H9 (cell line): ENCODE measurements around the gene PLEKHA7. TPM values are rescaled to one million over a fixed set of nuclear protein-coding genes. Genes with fewer than 3 reads are reported as not detected.
A peak's percentile ranks its signal among the peaks of the same experiment; 100 is the strongest.

ENCODE experiments used
- DNase-seq: peaks from one replicate; pipeline ENCODE4 v3.0.0-alpha.2; 2017
- H2AFZ ChIP-seq: one replicate; pipeline ENCODE4 v1.6.1; 2013; ENCODE audit warnings: mild to moderate bottlenecking, low read length, control low read depth, moderate library complexity
- H2AK5ac ChIP-seq: 2 replicates; pipeline ENCODE4 v1.6.1; 2013; ENCODE audit warnings: low read length, control low read depth, mixed read lengths; ENCODE audit not compliant: insufficient read length
- H2BK120ac ChIP-seq: one replicate; pipeline ENCODE4 v1.6.1; 2013; ENCODE audit warnings: low read depth, mild to moderate bottlenecking, low read length, control low read depth, inconsistent platforms; ENCODE audit not compliant: poor library complexity, severe bottlenecking
- H2BK12ac ChIP-seq: 2 replicates; pipeline ENCODE4 v1.6.1; 2013; ENCODE audit warnings: low read length, control low read depth, mixed read lengths, low read depth; ENCODE audit not compliant: insufficient read length
- H2BK15ac ChIP-seq: 2 replicates; pipeline ENCODE4 v1.6.1; 2013; ENCODE audit warnings: low read depth, low read length, control low read depth
- H2BK20ac ChIP-seq: one replicate; pipeline ENCODE4 v1.6.1; 2013; ENCODE audit warnings: low read depth, mild to moderate bottlenecking, low read length, control low read depth, inconsistent platforms; ENCODE audit not compliant: poor library complexity, severe bottlenecking
- H2BK5ac ChIP-seq: 2 replicates; pipeline ENCODE4 v1.6.1; 2013; ENCODE audit warnings: low read length, control low read depth, mixed read lengths; ENCODE audit not compliant: insufficient read length
- H3K14ac ChIP-seq: 2 replicates; pipeline ENCODE4 v1.6.1; 2013; ENCODE audit warnings: low read length, control low read depth; ENCODE audit not compliant: insufficient read depth
- H3K18ac ChIP-seq: 2 replicates; pipeline ENCODE4 v1.6.1; 2013; ENCODE audit warnings: low read depth, mild to moderate bottlenecking, mixed read lengths, low read length, control low read depth; ENCODE audit not compliant: insufficient read length
- H3K23ac ChIP-seq: 2 replicates; pipeline ENCODE4 v1.6.1; 2013; ENCODE audit warnings: low read length, control low read depth, mixed read lengths, low read depth; ENCODE audit not compliant: insufficient read length
- H3K23me2 ChIP-seq: 2 replicates; pipeline ENCODE4 v1.6.1; 2013; ENCODE audit warnings: low read depth, mild to moderate bottlenecking, mixed read lengths, low read length, control low read depth; ENCODE audit not compliant: insufficient read length, poor library complexity, severe bottlenecking
- H3K27ac ChIP-seq: 2 replicates; pipeline ENCODE4 v1.5.1; 2013; ENCODE audit warnings: low read length, control low read depth, mixed read lengths, low read depth; ENCODE audit not compliant: insufficient read length
- H3K27me3 ChIP-seq: 2 replicates; pipeline ENCODE4 v1.6.1; 2013; ENCODE audit warnings: low read length, control low read depth, inconsistent platforms; ENCODE audit not compliant: insufficient read depth
- H3K4ac ChIP-seq: 2 replicates; pipeline ENCODE4 v1.6.1; 2013; ENCODE audit warnings: low read depth, mild to moderate bottlenecking, control low read depth, inconsistent platforms, low read length, moderate library complexity
- H3K4me1 ChIP-seq: 2 replicates; pipeline ENCODE4 v1.6.1; 2013; ENCODE audit warnings: low read length, control low read depth, inconsistent platforms; ENCODE audit not compliant: insufficient read depth
- H3K4me2 ChIP-seq: 2 replicates; pipeline ENCODE4 v1.6.1; 2013; ENCODE audit warnings: low read length, control low read depth, mixed read lengths; ENCODE audit not compliant: insufficient read length, insufficient read depth
- H3K56ac ChIP-seq: 2 replicates; pipeline ENCODE4 v1.6.1; 2013; ENCODE audit warnings: low read depth, mild to moderate bottlenecking, mixed read lengths, low read length, control low read depth; ENCODE audit not compliant: insufficient read length
- H3K79me1 ChIP-seq: 2 replicates; pipeline ENCODE4 v1.6.1; 2013; ENCODE audit warnings: low read depth, mild to moderate bottlenecking, moderate library complexity, low read length, control low read depth, inconsistent platforms; ENCODE audit not compliant: insufficient read depth, poor library complexity, severe bottlenecking
- H3K79me2 ChIP-seq: 2 replicates; pipeline ENCODE4 v1.6.1; 2013; ENCODE audit warnings: low read length, control low read depth, inconsistent platforms; ENCODE audit not compliant: insufficient read depth
- H3K9ac ChIP-seq: 2 replicates; pipeline ENCODE4 v1.6.1; 2013; ENCODE audit warnings: low read length, control low read depth, mixed read lengths; ENCODE audit not compliant: insufficient read length; ENCODE audit errors: extremely low read depth
- H3K9me3 ChIP-seq: one replicate; pipeline ENCODE4 v1.6.1; 2013; ENCODE audit warnings: low read depth, low read length, inconsistent platforms; ENCODE audit not compliant: control insufficient read depth
- H3T11ph ChIP-seq: one replicate; pipeline ENCODE4 v1.6.1; 2013; ENCODE audit warnings: mild to moderate bottlenecking, low read length, control low read depth, inconsistent platforms
- H4K20me1 ChIP-seq: one replicate; pipeline ENCODE4 v1.6.1; 2013; ENCODE audit not compliant: control insufficient read depth, insufficient read length, insufficient read depth
- H4K5ac ChIP-seq: 2 replicates; pipeline ENCODE4 v1.6.1; 2013; ENCODE audit warnings: low read depth, mild to moderate bottlenecking, mixed read lengths, low read length, control low read depth; ENCODE audit not compliant: insufficient read length
- H4K8ac ChIP-seq: replicated peaks from 2 replicates; pipeline ENCODE4 v1.6.1; 2013; ENCODE audit warnings: low read length, control low read depth, mixed read lengths, low read depth; ENCODE audit not compliant: insufficient read length
- H4K91ac ChIP-seq: 2 replicates; pipeline ENCODE4 v1.6.1; 2013; ENCODE audit warnings: low read depth, mild to moderate bottlenecking, moderate library complexity, mixed read lengths, low read length, control low read depth; ENCODE audit not compliant: insufficient read length
- H3K27ac Mint-ChIP-seq, 3 experiments: 2 replicates in 2 of 3; 3 replicates in 1 of 3; pipeline ENCODE4 v1.8.0; 2020 to 2021; ENCODE audit warnings: mixed read lengths in 3 of 3, mild to moderate bottlenecking in 1 of 3, moderate library complexity in 1 of 3
- H3K27me3 Mint-ChIP-seq: 2 replicates; pipeline ENCODE4 v1.8.0; 2021; ENCODE audit warnings: low read depth, mild to moderate bottlenecking, moderate library complexity, mixed read lengths
- H3K36me3 Mint-ChIP-seq, 3 experiments: 2 replicates in 2 of 3; 3 replicates in 1 of 3; pipeline ENCODE4 v1.8.0; 2020 to 2021; ENCODE audit warnings: low read depth in 3 of 3, mixed read lengths in 3 of 3; ENCODE audit not compliant: insufficient read depth in 1 of 3
- H3K4me1 Mint-ChIP-seq, 2 experiments: 2 replicates each; pipeline ENCODE4 v1.8.0; 2020; ENCODE audit warnings: mixed read lengths in 2 of 2
- H3K4me3 Mint-ChIP-seq, 2 experiments: 2 replicates in 1 of 2; 3 replicates in 1 of 2; pipeline ENCODE4 v1.8.0; 2020 to 2021; ENCODE audit warnings: mild to moderate bottlenecking in 2 of 2, mixed read lengths in 2 of 2, moderate library complexity in 1 of 2
- H3K9me3 Mint-ChIP-seq, 2 experiments: 2 replicates in 1 of 2; 3 replicates in 1 of 2; pipeline ENCODE4 v1.8.0; 2020; ENCODE audit warnings: mild to moderate bottlenecking in 2 of 2, mixed read lengths in 2 of 2, moderate library complexity in 1 of 2
- CTCF ChIP-seq: fragments of 200-600 bp; sonication (generic); conservative IDR thresholded peaks from 3 replicates; pipeline ENCODE4 v1.8.0; 2021; ENCODE audit warnings: antibody characterized with exemption, mild to moderate bottlenecking
- WGBS: extraction: QIAGEN DNeasy Blood & Tissue Kit; methylation state at CpG from one replicate; pipeline ENCODE4 v1.1.7; 2013; ENCODE audit warnings: missing lambda C conversion rate, low lambda C conversion rate, mixed read lengths; ENCODE audit not compliant: insufficient read length; ENCODE audit errors: extremely low coverage; 5-methylcytosine and 5-hydroxymethylcytosine counted together
- total RNA-seq: library from RNA; stranded (reverse); gene quantifications from 2 replicates; pipeline ENCODE4 v1.2.1, GENCODE V29; 2021

The PLEKHA7 gene
- total RNA-seq, 1 experiment from 2014 or later = 21.0 TPM

GRCh38 chr11:16896729-16897469, 117.3 kb downstream of the PLEKHA7 start:
- no peaks in the 10 kb centered on the region for H3K9me3 Mint-ChIP-seq
- Histone ChIP-seq H2BK120ac (no peak overlapping the region), H3K79me2 (no peaks in the 10 kb centered on the region), H3K9me3 (no peaks in the 10 kb centered on the region), H3K27me3 (no peaks in the 10 kb centered on the region), H3K4ac (no peak overlapping the region), H4K20me1 (no peaks in the 10 kb centered on the region), H4K8ac (no peak overlapping the region), H3K4me1 (peaks cover 10% of the 10 kb centered on the region), H4K5ac (no peak overlapping the region), H3K18ac (no peak overlapping the region), H3K4me2 (peak overlapping the region; percentile 44), H3K56ac (no peak overlapping the region), H3T11ph (no peak overlapping the region), H2AFZ (no peak overlapping the region), H2BK5ac (no peak overlapping the region), H2BK12ac (no peak overlapping the region), H2BK20ac (no peak overlapping the region), H3K23ac (no peak overlapping the region), H3K23me2 (no peaks in the 10 kb centered on the region), H3K14ac (no peak overlapping the region), H2BK15ac (no peak overlapping the region), H3K9ac (no peak overlapping the region), H3K27ac (no peak overlapping the region), H3K79me1 (no peaks in the 10 kb centered on the region), H2AK5ac (no peak overlapping the region), H4K91ac (no peak overlapping the region)
- no CpG with 5 or more reads among the region's 7 CpGs for WGBS
- H3K4me3 Mint-ChIP-seq = peak overlapping the region; percentile 47 to 69; a peak in 3 of 5 replicates
- no peak for DNase-seq
- H3K27ac Mint-ChIP-seq = peak overlapping the region in 1 of 3 experiments; percentile 10; a peak in 1 of 7 replicates
- TF ChIP-seq CTCF = no peak
- H3K4me1 Mint-ChIP-seq = peaks cover 68% of the 10 kb centered on the region in 2 experiments
- H3K27me3 Mint-ChIP-seq = peaks cover 27% of the 10 kb centered on the region
- H3K36me3 Mint-ChIP-seq = no peaks in the 10 kb centered on the region
